ENCODE results near the gene ARHGEF10L. TPM values are rescaled to one million over a fixed set of nuclear protein-coding genes. Genes with fewer than 3 reads are reported as not detected.

The ARHGEF10L gene
- total RNA-seq, 1 donor = 16.8 TPM

DNA sequence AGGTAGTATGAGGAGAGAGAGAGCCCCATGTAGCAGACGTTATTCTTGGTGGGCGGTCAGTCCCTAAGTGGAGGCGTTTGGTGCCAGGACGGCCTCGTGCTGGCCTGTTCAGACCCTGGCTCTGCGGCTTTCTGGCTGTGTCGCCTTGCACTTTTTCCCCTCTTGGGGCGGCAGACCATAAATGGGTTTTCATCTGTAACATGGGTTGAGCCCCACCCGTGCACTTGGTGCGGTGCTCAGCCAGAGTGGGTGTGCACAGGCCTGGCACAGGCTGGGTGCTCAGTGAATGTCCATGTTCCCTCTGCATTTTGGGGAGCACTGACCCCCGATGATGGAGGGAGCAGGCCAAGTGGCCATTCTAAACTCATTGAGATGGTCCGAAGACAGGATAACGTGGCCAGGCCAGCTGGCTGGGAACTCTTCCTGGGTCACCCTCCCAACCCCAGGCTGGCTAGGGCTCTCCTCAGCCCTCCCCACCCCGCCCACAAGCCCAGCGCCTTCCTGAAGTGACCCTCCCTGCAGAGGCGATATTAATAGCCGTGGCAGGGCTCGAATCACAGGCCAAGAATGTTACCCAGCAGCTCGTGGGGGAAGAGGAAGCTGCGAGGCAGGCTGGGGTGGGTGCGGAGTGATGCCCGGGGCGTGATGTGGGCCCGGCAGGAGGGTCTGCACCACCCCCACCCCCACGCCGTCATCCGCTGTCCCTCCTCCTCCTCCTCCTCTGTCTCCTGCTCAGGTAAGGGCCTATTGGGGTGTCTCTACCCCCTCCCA, 78.5 kb downstream of the ARHGEF10L start:
- TF ChIP-seq, protein P1, sequence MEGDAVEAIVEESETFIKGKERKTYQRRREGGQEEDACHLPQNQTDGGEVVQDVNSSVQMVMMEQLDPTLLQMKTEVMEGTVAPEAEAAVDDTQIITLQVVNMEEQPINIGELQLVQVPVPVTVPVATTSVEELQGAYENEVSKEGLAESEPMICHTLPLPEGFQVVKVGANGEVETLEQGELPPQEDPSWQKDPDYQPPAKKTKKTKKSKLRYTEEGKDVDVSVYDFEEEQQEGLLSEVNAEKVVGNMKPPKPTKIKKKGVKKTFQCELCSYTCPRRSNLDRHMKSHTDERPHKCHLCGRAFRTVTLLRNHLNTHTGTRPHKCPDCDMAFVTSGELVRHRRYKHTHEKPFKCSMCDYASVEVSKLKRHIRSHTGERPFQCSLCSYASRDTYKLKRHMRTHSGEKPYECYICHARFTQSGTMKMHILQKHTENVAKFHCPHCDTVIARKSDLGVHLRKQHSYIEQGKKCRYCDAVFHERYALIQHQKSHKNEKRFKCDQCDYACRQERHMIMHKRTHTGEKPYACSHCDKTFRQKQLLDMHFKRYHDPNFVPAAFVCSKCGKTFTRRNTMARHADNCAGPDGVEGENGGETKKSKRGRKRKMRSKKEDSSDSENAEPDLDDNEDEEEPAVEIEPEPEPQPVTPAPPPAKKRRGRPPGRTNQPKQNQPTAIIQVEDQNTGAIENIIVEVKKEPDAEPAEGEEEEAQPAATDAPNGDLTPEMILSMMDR (IDR thresholded peaks at IDR 0.05; ENCODE audit: insufficient read depth, low read depth, low read length) = no peak
- no peak overlapping the region for H3K4me3 ChIP-seq (ENCODE audit: low read depth, low read length)
- peak; percentile 12 for DNase-seq (ENCODE audit: low read depth)

DNA sequence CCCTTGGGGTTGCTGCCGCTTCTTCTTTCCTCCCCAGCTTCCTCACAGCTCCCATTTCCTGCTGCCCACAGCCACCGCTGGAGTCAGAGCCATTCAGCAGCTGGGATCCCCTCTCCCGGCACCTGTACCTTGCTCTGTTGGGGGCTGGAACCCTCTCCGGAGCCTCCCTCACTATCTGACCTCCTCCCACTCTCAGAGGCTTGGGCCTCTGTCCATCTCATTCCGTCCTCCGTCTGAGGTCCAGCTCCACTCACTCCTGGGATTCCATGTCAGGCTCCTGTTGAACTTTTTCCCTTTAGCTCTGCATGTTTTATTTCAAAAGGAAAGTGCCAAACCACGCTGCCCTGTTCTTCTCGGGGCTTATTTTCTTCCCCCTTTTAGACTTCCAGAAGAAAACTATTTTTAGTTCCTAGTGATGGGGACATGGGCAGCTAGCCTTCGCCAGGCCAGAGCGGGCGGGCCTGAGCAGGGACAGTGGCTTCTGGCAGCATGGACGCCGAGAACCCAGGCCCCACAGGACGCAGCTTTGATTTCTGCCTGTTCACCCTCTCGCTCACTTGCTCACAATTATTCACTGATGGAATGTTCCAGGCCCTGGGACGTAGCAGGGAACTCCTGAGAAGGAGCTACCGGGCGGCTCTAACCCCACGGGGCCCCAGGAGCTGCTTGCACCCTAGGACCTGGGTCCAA, 79.2 kb downstream of the ARHGEF10L start:
- no peak for DNase-seq (ENCODE audit: low read depth)
- TF ChIP-seq, protein P1 (IDR thresholded peaks at IDR 0.05; ENCODE audit: insufficient read depth, low read depth, low read length) = no peak
- H3K4me3 ChIP-seq (ENCODE audit: low read depth, low read length) = no peak overlapping the region

DNA sequence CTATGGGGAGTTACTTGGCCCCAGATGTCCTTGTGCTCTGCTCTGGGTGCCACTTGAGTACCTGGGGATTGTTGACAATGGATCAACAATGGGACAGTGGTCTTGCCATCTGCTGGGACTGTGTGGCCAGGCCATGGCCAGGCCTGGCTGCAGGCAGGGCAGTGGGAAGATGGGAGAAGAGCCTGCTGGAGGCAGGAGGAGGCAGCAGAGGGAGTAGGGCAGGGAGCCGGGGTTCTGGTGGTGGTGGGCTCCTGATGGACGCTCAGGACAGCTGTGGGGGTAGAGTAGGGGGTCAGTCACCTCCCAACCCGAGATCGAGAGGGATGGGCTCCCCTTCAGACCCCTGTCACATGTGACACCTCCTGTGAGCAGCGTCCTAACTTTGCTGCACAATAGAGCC, 81.0 kb downstream of the ARHGEF10L start:
- TF ChIP-seq, protein P1 (IDR thresholded peaks at IDR 0.05; ENCODE audit: insufficient read depth, low read depth, low read length) = no peak
- H3K4me3 ChIP-seq (ENCODE audit: low read depth, low read length) = no peak overlapping the region
- DNase-seq (ENCODE audit: low read depth) = no peak

DNA sequence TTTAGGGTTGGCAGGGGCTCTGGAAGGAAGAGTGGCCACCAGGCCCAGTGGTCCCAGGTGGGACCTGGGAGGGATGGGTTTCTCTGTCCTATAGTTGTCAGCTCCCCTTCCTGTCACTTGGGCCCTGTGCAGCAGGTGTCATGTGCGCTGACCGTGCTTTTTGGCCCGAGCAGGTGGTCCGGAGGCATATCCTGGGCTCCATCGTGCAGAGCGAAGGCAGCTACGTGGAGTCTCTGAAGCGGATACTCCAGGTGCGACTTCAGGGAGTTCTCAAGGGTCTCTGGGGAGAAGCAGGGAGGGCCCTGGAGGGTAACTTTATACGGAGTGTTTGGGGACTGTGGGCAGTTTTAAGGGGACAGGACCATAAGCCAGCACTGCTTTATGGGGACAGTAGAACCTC, 82.2 kb downstream of the ARHGEF10L start:
- DNase-seq (ENCODE audit: low read depth) = no peak
- TF ChIP-seq, protein P1 (IDR thresholded peaks at IDR 0.05; ENCODE audit: insufficient read depth, low read depth, low read length) = no peak
- no peak overlapping the region for H3K4me3 ChIP-seq (ENCODE audit: low read depth, low read length)

GRCh38 chr1:17622823-17623222, 83.3 kb downstream of the ARHGEF10L start:
- TF ChIP-seq, protein P1 (IDR thresholded peaks at IDR 0.05; ENCODE audit: insufficient read depth, low read depth, low read length) = no peak
- no peak overlapping the region for H3K4me3 ChIP-seq (ENCODE audit: low read depth, low read length)
- no peak for DNase-seq (ENCODE audit: low read depth)

DNA sequence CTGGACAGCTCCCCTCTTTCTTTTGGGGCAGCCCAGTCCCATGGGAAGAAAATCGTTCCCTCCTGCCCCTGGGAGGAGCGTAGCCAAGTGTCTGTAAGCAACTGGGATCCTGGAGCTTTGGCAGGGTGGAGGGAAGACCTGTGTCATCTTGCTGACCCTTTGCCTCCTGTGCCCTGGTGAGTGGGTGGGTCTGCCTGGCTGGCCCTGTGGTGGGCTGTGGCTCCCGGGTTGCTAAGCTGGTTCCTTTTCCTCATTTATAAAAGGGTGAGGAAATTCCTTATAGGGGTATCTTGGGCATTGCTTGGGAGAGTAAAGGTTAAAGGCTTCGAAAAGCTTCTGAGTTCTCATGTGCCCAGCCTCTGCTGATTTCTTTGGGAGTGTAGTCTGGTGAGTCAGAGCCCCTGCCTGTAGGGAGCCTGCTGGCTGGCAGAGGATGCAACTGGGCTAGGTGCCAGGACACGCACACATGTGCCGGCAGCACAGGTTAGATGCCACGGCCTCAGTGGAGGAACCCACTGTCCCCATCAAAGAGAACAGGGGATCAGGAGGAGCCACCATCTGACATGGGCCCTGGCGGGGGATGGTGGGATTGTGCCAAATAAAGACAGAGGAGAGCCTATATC, 85.2 kb downstream of the ARHGEF10L start:
- TF ChIP-seq, protein P1 (IDR thresholded peaks at IDR 0.05; ENCODE audit: insufficient read depth, low read depth, low read length) = no peak
- DNase-seq (ENCODE audit: low read depth) = peak; percentile 8
- no peak overlapping the region for H3K4me3 ChIP-seq (ENCODE audit: low read depth, low read length)
